Fibroblast of villous mesenchyme (primary cell): Measurements from ENCODE around the gene ARPC1A. TPM values are rescaled to one million over a fixed set of nuclear protein-coding genes. Genes with fewer than 3 reads are reported as not detected.

Source experiments
- DNase-seq: peaks from one replicate; pipeline ENCODE4 v3.0.0-alpha.2; 2010; ENCODE audit warnings: low read depth
- H3K4me3 ChIP-seq: 2 replicates; pipeline ENCODE4 v1.5.1; 2011; ENCODE audit warnings: low read depth, mild to moderate bottlenecking, low read length
- CTCF ChIP-seq: IDR thresholded peaks from 2 replicates; pipeline ENCODE4 v1.5.1; 2012; ENCODE audit warnings: low read depth, mild to moderate bottlenecking, low read length; ENCODE audit not compliant: insufficient read depth
- total RNA-seq: library from RNA; depleted of rRNA; stranded (reverse); fragments of >200 nt; gene quantifications from 2 replicates; pipeline ENCODE4 v1.2.3, GENCODE V29; 2012

ARPC1A gene
- total RNA-seq, 1 donor, result 158 TPM

GRCh38 chr7:99308461-99309074 lies 17.1 kb upstream of the ARPC1A start:
- no peak overlapping the region for H3K4me3 ChIP-seq
- no peak for DNase-seq
- no peak for TF ChIP-seq CTCF

DNA sequence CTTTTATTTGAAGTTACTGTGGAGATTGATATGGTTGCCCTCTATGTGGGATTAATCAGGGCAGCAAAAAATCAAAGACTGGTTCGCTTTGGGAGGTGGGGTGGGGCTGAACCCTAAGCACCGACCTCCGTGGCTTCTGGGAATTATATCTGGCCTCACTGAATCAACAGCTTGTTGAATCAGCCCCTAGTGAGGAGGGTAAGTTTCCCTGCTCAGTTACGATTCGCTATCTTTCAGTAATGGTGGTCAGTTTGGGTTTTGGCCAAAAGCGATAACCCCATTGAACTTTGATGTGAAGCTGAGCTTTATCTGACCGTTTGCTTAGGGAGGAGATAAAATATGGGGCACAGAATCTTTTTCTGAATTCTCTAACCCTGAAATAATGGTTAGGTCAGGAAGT lies 16.6 kb upstream of the ARPC1A start:
- no peak for TF ChIP-seq CTCF
- DNase-seq, result no peak
- H3K4me3 ChIP-seq, result no peak overlapping the region

- H3K4me3 ChIP-seq, result no peak overlapping the region
- no peak for DNase-seq
- TF ChIP-seq CTCF, result no peak
These were observed 15.7 kb upstream of the ARPC1A start for GRCh38 chr7:99310004-99310403.

- DNase-seq, result no peak
- no peak for TF ChIP-seq CTCF
- H3K4me3 ChIP-seq, result no peak overlapping the region
These were observed 14.0 kb upstream of the ARPC1A start for GRCh38 chr7:99311702-99312101.

GRCh38 chr7:99312316-99313203 lies 13.1 kb upstream of the ARPC1A start:
- peak; percentile 58 for DNase-seq
- TF ChIP-seq CTCF, result peak; percentile 91
- no peak overlapping the region for H3K4me3 ChIP-seq

DNA sequence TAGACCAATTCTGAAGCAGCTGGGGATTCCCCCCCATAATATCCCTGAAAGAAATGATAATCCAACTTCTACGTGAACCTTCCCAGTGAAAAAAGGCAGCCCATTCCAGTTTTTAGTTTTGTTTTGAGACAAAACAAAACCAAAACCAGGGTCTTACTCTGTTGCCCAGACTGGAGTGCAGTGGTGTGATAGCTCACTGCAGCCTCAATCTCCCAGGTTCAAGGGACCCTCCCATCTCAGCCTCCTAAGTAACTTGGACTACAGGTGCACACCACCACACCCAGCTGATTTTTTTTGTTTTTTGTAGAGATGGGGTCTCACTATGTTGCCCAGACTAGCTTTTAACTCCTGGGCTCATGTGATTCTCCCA lies 12.5 kb upstream of the ARPC1A start:
- H3K4me3 ChIP-seq, result no peak overlapping the region
- no peak for DNase-seq
- TF ChIP-seq CTCF, result no peak
